ENCODE results near the gene DTNB. TPM values are rescaled to one million over a fixed set of nuclear protein-coding genes. Genes with fewer than 3 reads are reported as not detected.

The DTNB gene
- total and polyA plus RNA-seq, 2 donors (not counting 1 experiment from before 2014, with no cell fraction given) = 25.7 to 37.3 TPM

- POLR2A ChIA-PET = no interaction called here
- H3K4me1 Mint-ChIP-seq = peaks cover 5% of the 10 kb centered on the region
Observed at GRCh38 chr2:25615920-25616319, 57.5 kb downstream of the DTNB start.

DNA sequence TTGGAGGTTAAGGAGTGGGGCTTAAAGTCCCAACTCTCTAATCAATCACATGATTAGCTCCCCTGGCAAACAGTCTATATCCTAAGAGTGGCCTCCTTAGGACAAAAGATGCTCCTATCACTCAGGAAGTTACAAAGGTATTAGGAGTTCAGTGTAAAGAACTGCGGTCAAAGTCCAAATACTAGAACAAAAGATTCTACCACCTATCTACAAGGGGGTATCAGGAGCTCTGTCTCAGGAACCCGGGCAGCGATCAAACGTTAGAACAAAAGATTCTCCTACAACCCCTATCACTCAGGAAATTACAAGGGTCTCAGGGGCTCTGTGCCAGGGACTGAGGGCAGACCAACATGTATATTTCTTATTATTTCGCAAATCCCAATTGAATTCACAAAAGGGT, 58.0 kb downstream of the DTNB start:
- no peak overlapping the region for H3K4me3 Mint-ChIP-seq
- 92% methylated on average over 3 of the region's 5 CpGs for WGBS (ENCODE audit: insufficient coverage)
- POLR2A ChIA-PET = no interaction called here

More at GRCh38 chr2:25615920-25616319, 57.5 kb downstream of the DTNB start:
- no peak for DNase-seq
- no peaks in the 10 kb centered on the region for H3K4me1 ChIP-seq (ENCODE audit: control insufficient read depth in 2 of 2, insufficient read depth in 2 of 2, low read length in 2 of 2)
- H3K36me3 ChIP-seq (replicated peaks in 1 of 2; ENCODE audit: control extremely low read depth in 1 of 2, control insufficient read depth in 1 of 2, extremely low read depth in 1 of 2, insufficient read depth in 2 of 2, low read length in 1 of 2) = no peaks in the 10 kb centered on the region
- H3K4me2 ChIP-seq (replicated peaks; ENCODE audit: low read depth, low read length, poor library complexity, severe bottlenecking) = no peak overlapping the region
- intact Hi-C loops (cut with micrococcal nuclease) = no loop called here
- no peak for ATAC-seq (ENCODE audit: low read depth)
- no peaks in the 10 kb centered on the region for H3K9me3 ChIP-seq (ENCODE audit: control extremely low read depth in 1 of 3, control insufficient read depth in 2 of 3, insufficient read depth in 1 of 3, low read length in 2 of 3)
- no peaks in the 10 kb centered on the region for H3K79me2 ChIP-seq (ENCODE audit: control insufficient read depth, insufficient read depth, low read length)
- Mint-ChIP-seq H3K27ac (no peak overlapping the region), H3K4me3 (no peak overlapping the region), H3K27me3 (no peaks in the 10 kb centered on the region), H3K9me3 (ENCODE audit: insufficient read depth) (no peaks in the 10 kb centered on the region)
- CTCF ChIA-PET = interaction anchor here (1.3 to 1.4 kb wide), 2 partner anchors 9 to 84 kb away, joined by 3 to 4 read pairs; no protein-coding TSS in a partner anchor
- H4K20me1 ChIP-seq (ENCODE audit: control insufficient read depth, insufficient read depth, low read length, poor library complexity, severe bottlenecking) = no peaks in the 10 kb centered on the region
- H2AFZ ChIP-seq (ENCODE audit: insufficient read depth, low read depth, low read length, poor library complexity, severe bottlenecking) = no peak overlapping the region
- no peak overlapping the region for H3K4me3 ChIP-seq (ENCODE audit: control extremely low read depth in 1 of 5, extremely low read depth in 1 of 5, insufficient read depth in 1 of 5, low read depth in 2 of 5, low read length in 4 of 5)
- H3K27ac ChIP-seq (ENCODE audit: low read length in 2 of 2) = no peak overlapping the region
- TF ChIP-seq CTCF (IDR thresholded peaks at IDR 0.05) = no peak
- no peak for TF ChIP-seq EZH2 (IDR thresholded peaks at IDR 0.05; ENCODE audit: borderline replicate concordance, insufficient read depth, low read depth, low read length, poor library complexity, severe bottlenecking)
- H3K27me3 ChIP-seq (replicated peaks in 1 of 4; ENCODE audit: control extremely low read depth in 1 of 4, control insufficient read depth in 3 of 4, insufficient read depth in 4 of 4, low read length in 3 of 4) = no peaks in the 10 kb centered on the region
- H3K9ac ChIP-seq (ENCODE audit: low read length) = no peak overlapping the region

More for the DNA sequence above, 58.0 kb downstream of the DTNB start:
- DNase-seq = no peak
- H3K9ac ChIP-seq (ENCODE audit: low read length) = no peak overlapping the region
- H4K20me1 ChIP-seq (ENCODE audit: control insufficient read depth, insufficient read depth, low read length, poor library complexity, severe bottlenecking) = no peaks in the 10 kb centered on the region
- H3K4me1 ChIP-seq (ENCODE audit: control insufficient read depth in 2 of 2, insufficient read depth in 2 of 2, low read length in 2 of 2) = peaks cover 0 to 3% of the 10 kb centered on the region in 2 donors
- CTCF ChIA-PET = interaction anchor here (1.3 to 1.4 kb wide), 2 partner anchors 9 to 85 kb away, joined by 3 to 4 read pairs; no protein-coding TSS in a partner anchor
- no peaks in the 10 kb centered on the region for H3K9me3 Mint-ChIP-seq (ENCODE audit: insufficient read depth)
- no peak overlapping the region for H2AFZ ChIP-seq (ENCODE audit: insufficient read depth, low read depth, low read length, poor library complexity, severe bottlenecking)
- H3K27me3 Mint-ChIP-seq = no peaks in the 10 kb centered on the region
- no peaks in the 10 kb centered on the region for H3K27me3 ChIP-seq (replicated peaks in 1 of 4; ENCODE audit: control extremely low read depth in 1 of 4, control insufficient read depth in 3 of 4, insufficient read depth in 4 of 4, low read length in 3 of 4)
- H3K9me3 ChIP-seq (ENCODE audit: control extremely low read depth in 1 of 3, control insufficient read depth in 2 of 3, insufficient read depth in 1 of 3, low read length in 2 of 3) = no peaks in the 10 kb centered on the region
- H3K27ac ChIP-seq (ENCODE audit: low read length in 2 of 2) = no peak overlapping the region
- intact Hi-C loops (cut with micrococcal nuclease) = no loop called here
- H3K4me1 Mint-ChIP-seq = peaks cover 10% of the 10 kb centered on the region
- H3K27ac Mint-ChIP-seq = no peak overlapping the region
- H3K4me3 ChIP-seq (ENCODE audit: control extremely low read depth in 1 of 5, extremely low read depth in 1 of 5, insufficient read depth in 1 of 5, low read depth in 2 of 5, low read length in 4 of 5) = no peak overlapping the region
- H3K79me2 ChIP-seq (ENCODE audit: control insufficient read depth, insufficient read depth, low read length) = no peaks in the 10 kb centered on the region
- no peak for ATAC-seq (ENCODE audit: low read depth)
- no peaks in the 10 kb centered on the region for H3K36me3 ChIP-seq (replicated peaks in 1 of 2; ENCODE audit: control extremely low read depth in 1 of 2, control insufficient read depth in 1 of 2, extremely low read depth in 1 of 2, insufficient read depth in 2 of 2, low read length in 1 of 2)
- TF ChIP-seq EZH2 (IDR thresholded peaks at IDR 0.05; ENCODE audit: borderline replicate concordance, insufficient read depth, low read depth, low read length, poor library complexity, severe bottlenecking) (no peak), CTCF (IDR thresholded peaks at IDR 0.05) (no peak)
- no peak overlapping the region for H3K4me2 ChIP-seq (replicated peaks; ENCODE audit: low read depth, low read length, poor library complexity, severe bottlenecking)

Data from B cell (primary cell).